ENCODE data around the gene PPP6R2. TPM values are rescaled to one million over a fixed set of nuclear protein-coding genes. Genes with fewer than 3 reads are reported as not detected.

PPP6R2 gene
- total RNA-seq, 2 donors from 2014 or later: 35.3 to 36.0 TPM

GRCh38 chr22:50447576-50448551, 104.7 kb downstream of the PPP6R2 start:
- DNase-seq (ENCODE audit: low spot score): no peak
- intact Hi-C loops (cut with DNase I): no loop called here

- DNase-seq (ENCODE audit: low spot score): no peak
- intact Hi-C loops (cut with DNase I): no loop called here
Observed at GRCh38 chr22:50452649-50453048, 109.5 kb downstream of the PPP6R2 start.

- intact Hi-C loops (cut with DNase I): no loop called here
- no peak for DNase-seq (ENCODE audit: low spot score)
Observed at GRCh38 chr22:50454556-50455075, 111.5 kb downstream of the PPP6R2 start.

GRCh38 chr22:50455201-50455600, 112.1 kb downstream of the PPP6R2 start:
- intact Hi-C loops (cut with DNase I): no loop called here
- DNase-seq (ENCODE audit: low spot score): no peak

- intact Hi-C loops (cut with DNase I): no loop called here
- no peak for DNase-seq (ENCODE audit: low spot score)
Observed at GRCh38 chr22:50456026-50456425, 112.9 kb downstream of the PPP6R2 start.

- DNase-seq (ENCODE audit: low spot score): no peak
- intact Hi-C loops (cut with DNase I): no loop called here
Observed at GRCh38 chr22:50456466-50457234, 113.5 kb downstream of the PPP6R2 start.

GRCh38 chr22:50459016-50459415, 115.9 kb downstream of the PPP6R2 start:
- intact Hi-C loops (cut with DNase I): no loop called here

GRCh38 chr22:50459496-50460140, 116.5 kb downstream of the PPP6R2 start:
- DNase-seq (ENCODE audit: low spot score): no peak

More at GRCh38 chr22:50459016-50459415, 115.9 kb downstream of the PPP6R2 start:
- DNase-seq (ENCODE audit: low spot score): no peak

GRCh38 chr22:50460938-50461337, 117.8 kb downstream of the PPP6R2 start:
- intact Hi-C loops (cut with DNase I): no loop called here
- DNase-seq (ENCODE audit: low spot score): no peak

More at GRCh38 chr22:50459496-50460140, 116.5 kb downstream of the PPP6R2 start:
- intact Hi-C loops (cut with DNase I): no loop called here

GRCh38 chr22:50461536-50461935, 118.4 kb downstream of the PPP6R2 start:
- intact Hi-C loops (cut with DNase I): no loop called here
- no peak for DNase-seq (ENCODE audit: low spot score)

GRCh38 chr22:50461979-50462540, 118.9 kb downstream of the PPP6R2 start:
- intact Hi-C loops (cut with DNase I): no loop called here
- no peak for DNase-seq (ENCODE audit: low spot score)

GRCh38 chr22:50463188-50463900, 120.2 kb downstream of the PPP6R2 start:
- intact Hi-C loops (cut with DNase I): no loop called here

GRCh38 chr22:50464451-50464850, 121.3 kb downstream of the PPP6R2 start:
- intact Hi-C loops (cut with DNase I): loop anchor here in 1 of 2 donors (2.0 kb wide), 1 partner anchor 40 kb away; no protein-coding TSS in a partner anchor
- DNase-seq (ENCODE audit: low spot score): no peak

More at GRCh38 chr22:50463188-50463900, 120.2 kb downstream of the PPP6R2 start:
- DNase-seq (ENCODE audit: low spot score): no peak

- intact Hi-C loops (cut with DNase I): loop anchor here in 1 of 2 donors (2.0 kb wide), 1 partner anchor 40 kb away; no protein-coding TSS in a partner anchor
- DNase-seq (ENCODE audit: low spot score): no peak
Observed at GRCh38 chr22:50465066-50465930, 122.2 kb downstream of the PPP6R2 start.

- intact Hi-C loops (cut with DNase I): no loop called here
- no peak for DNase-seq (ENCODE audit: low spot score)
Observed at GRCh38 chr22:50467341-50467740, 124.2 kb downstream of the PPP6R2 start.

GRCh38 chr22:50467773-50468440, 124.8 kb downstream of the PPP6R2 start:
- DNase-seq (ENCODE audit: low spot score): no peak
- intact Hi-C loops (cut with DNase I): no loop called here

GRCh38 chr22:50468626-50469025, 125.5 kb downstream of the PPP6R2 start:
- intact Hi-C loops (cut with DNase I): no loop called here
- no peak for DNase-seq (ENCODE audit: low spot score)

Data from posterior vena cava (tissue), 2 donors.